Measurements from ENCODE around the gene NSUN3.

NSUN3 gene

GRCh38 chr3:94172695-94173310, 109.9 kb downstream of the NSUN3 start:
- in situ Hi-C loops (cut with HindIII; ENCODE audit: low pct_ligation_motif_present, low pct_unique_long_range_greater_than_20kb, low sequenced_read_pairs), result no loop called here
- no peak for DNase-seq

- DNase-seq, result no peak
- in situ Hi-C loops (cut with HindIII; ENCODE audit: low pct_ligation_motif_present, low pct_unique_long_range_greater_than_20kb, low sequenced_read_pairs), result no loop called here
Observed at GRCh38 chr3:94173673-94174434, 111.0 kb downstream of the NSUN3 start.

- DNase-seq, result no peak
- in situ Hi-C loops (cut with HindIII; ENCODE audit: low pct_ligation_motif_present, low pct_unique_long_range_greater_than_20kb, low sequenced_read_pairs), result no loop called here
Observed at GRCh38 chr3:94175677-94176076, 112.8 kb downstream of the NSUN3 start.

- DNase-seq, result no peak
- in situ Hi-C loops (cut with HindIII; ENCODE audit: low pct_ligation_motif_present, low pct_unique_long_range_greater_than_20kb, low sequenced_read_pairs), result no loop called here
Observed at GRCh38 chr3:94176988-94177745, 114.3 kb downstream of the NSUN3 start.

Measured in ACHN (cell line).